ENCODE data around the gene PRSS56. TPM values are rescaled to one million over a fixed set of nuclear protein-coding genes. Genes with fewer than 3 reads are reported as not detected.
"Not testable (repeated sequence)": the region's sequence is repeated elsewhere in the genome, so short reads cannot be mapped to it uniquely, and the experiment has no call there.

Gene PRSS56
- polyA plus RNA-seq, 4 donors = not detected

- Histone ChIP-seq H3K36me3 (ENCODE audit: control insufficient read depth in 3 of 3, insufficient read depth in 2 of 3, low read depth in 1 of 3, low read length in 3 of 3) (peaks cover 22 to 51% (median 50%) of the 10 kb centered on the region in 3 donors), H3K27ac (ENCODE audit: low read depth in 1 of 3, low read length in 2 of 3) (no peak overlapping the region), H3K9me3 (ENCODE audit: control insufficient read depth in 2 of 2, insufficient read depth in 1 of 2, low read depth in 1 of 2, low read length in 1 of 2) (no peaks in the 10 kb centered on the region), H3K4me3 (ENCODE audit: low read depth in 1 of 3, low read length in 3 of 3) (no peak overlapping the region), H3K4me1 (ENCODE audit: control insufficient read depth in 3 of 3, insufficient read depth in 2 of 3, low read depth in 1 of 3, low read length in 2 of 3) (peaks cover 0 to 26% (median 0%) of the 10 kb centered on the region in 3 donors), H3K27me3 (ENCODE audit: control insufficient read depth in 3 of 3, insufficient read depth in 3 of 3, low read length in 3 of 3) (no peaks in the 10 kb centered on the region)
- FAIRE-seq (no peak), DNase-seq (no peak)
- WGBS, 3 donors = 95 to 99% (median 97%) methylated on average over 9 of the region's 9 CpGs
Observed at GRCh38 chr2:232569541-232569940, 49.4 kb downstream of the PRSS56 start.

GRCh38 chr2:232570481-232570880, 50.3 kb downstream of the PRSS56 start:
- H3K36me3 ChIP-seq (ENCODE audit: control insufficient read depth in 3 of 3, insufficient read depth in 2 of 3, low read depth in 1 of 3, low read length in 3 of 3) = peaks cover 22 to 44% (median 44%) of the 10 kb centered on the region in 3 donors
- H3K27me3 ChIP-seq (ENCODE audit: control insufficient read depth in 3 of 3, insufficient read depth in 3 of 3, low read length in 3 of 3); H3K9me3 ChIP-seq (ENCODE audit: control insufficient read depth in 2 of 2, insufficient read depth in 1 of 2, low read depth in 1 of 2, low read length in 1 of 2); FAIRE-seq; H3K27ac ChIP-seq (ENCODE audit: low read depth in 1 of 3, low read length in 2 of 3); DNase-seq; H3K4me3 ChIP-seq (ENCODE audit: low read depth in 1 of 3, low read length in 3 of 3): not testable (repeated sequence)
- 94 to 97% (median 95%) methylated on average over 6 of the region's 6 CpGs for WGBS, 3 donors
- peaks cover 0 to 34% (median 0%) of the 10 kb centered on the region in 3 donors for H3K4me1 ChIP-seq (ENCODE audit: control insufficient read depth in 3 of 3, insufficient read depth in 2 of 3, low read depth in 1 of 3, low read length in 2 of 3)

- Histone ChIP-seq H3K4me3 (ENCODE audit: low read depth in 1 of 3, low read length in 3 of 3) (no peak overlapping the region), H3K36me3 (ENCODE audit: control insufficient read depth in 3 of 3, insufficient read depth in 2 of 3, low read depth in 1 of 3, low read length in 3 of 3) (peaks cover 19 to 44% (median 39%) of the 10 kb centered on the region in 3 donors), H3K4me1 (ENCODE audit: control insufficient read depth in 3 of 3, insufficient read depth in 2 of 3, low read depth in 1 of 3, low read length in 2 of 3) (peaks cover 0 to 34% (median 0%) of the 10 kb centered on the region in 3 donors), H3K27me3 (ENCODE audit: control insufficient read depth in 3 of 3, insufficient read depth in 3 of 3, low read length in 3 of 3) (no peaks in the 10 kb centered on the region), H3K9me3 (ENCODE audit: control insufficient read depth in 2 of 2, insufficient read depth in 1 of 2, low read depth in 1 of 2, low read length in 1 of 2) (no peaks in the 10 kb centered on the region), H3K27ac (ENCODE audit: low read depth in 1 of 3, low read length in 2 of 3) (no peak overlapping the region)
- DNase-seq (no peak), FAIRE-seq (no peak)
- WGBS, 3 donors = 72 to 75% (median 75%) methylated on average over 7 of the region's 7 CpGs
Observed at GRCh38 chr2:232571026-232571474, 50.9 kb downstream of the PRSS56 start.

GRCh38 chr2:232573042-232573441, 52.9 kb downstream of the PRSS56 start:
- FAIRE-seq (no peak), DNase-seq (no peak)
- H3K36me3 ChIP-seq (ENCODE audit: control insufficient read depth in 3 of 3, insufficient read depth in 2 of 3, low read depth in 1 of 3, low read length in 3 of 3) = peaks cover 12 to 31% (median 30%) of the 10 kb centered on the region in 3 donors
- H3K4me3 ChIP-seq (ENCODE audit: low read depth in 1 of 3, low read length in 3 of 3) = no peak overlapping the region
- peak overlapping the region in 1 of 3 donors; percentile 81 for H3K27ac ChIP-seq (ENCODE audit: low read depth in 1 of 3, low read length in 2 of 3)
- H3K27me3 ChIP-seq (ENCODE audit: control insufficient read depth in 3 of 3, insufficient read depth in 3 of 3, low read length in 3 of 3) = no peaks in the 10 kb centered on the region
- peaks cover 0 to 46% (median 0%) of the 10 kb centered on the region in 3 donors for H3K4me1 ChIP-seq (ENCODE audit: control insufficient read depth in 3 of 3, insufficient read depth in 2 of 3, low read depth in 1 of 3, low read length in 2 of 3)
- H3K9me3 ChIP-seq (ENCODE audit: control insufficient read depth in 2 of 2, insufficient read depth in 1 of 2, low read depth in 1 of 2, low read length in 1 of 2) = no peaks in the 10 kb centered on the region

- Histone ChIP-seq H3K9me3 (ENCODE audit: control insufficient read depth in 2 of 2, insufficient read depth in 1 of 2, low read depth in 1 of 2, low read length in 1 of 2) (no peaks in the 10 kb centered on the region), H3K27ac (ENCODE audit: low read depth in 1 of 3, low read length in 2 of 3) (peak overlapping the region in 1 of 3 donors; percentile 81), H3K27me3 (ENCODE audit: control insufficient read depth in 3 of 3, insufficient read depth in 3 of 3, low read length in 3 of 3) (no peaks in the 10 kb centered on the region), H3K4me1 (ENCODE audit: control insufficient read depth in 3 of 3, insufficient read depth in 2 of 3, low read depth in 1 of 3, low read length in 2 of 3) (peaks cover 0 to 50% (median 0%) of the 10 kb centered on the region in 3 donors), H3K4me3 (ENCODE audit: low read depth in 1 of 3, low read length in 3 of 3) (no peak overlapping the region), H3K36me3 (ENCODE audit: control insufficient read depth in 3 of 3, insufficient read depth in 2 of 3, low read depth in 1 of 3, low read length in 3 of 3) (peaks cover 6 to 24% (median 22%) of the 10 kb centered on the region in 3 donors)
- DNase-seq (peak; percentile 29 to 68), FAIRE-seq (no peak)
- 88 to 92% (median 92%) methylated on average over 8 of the region's 8 CpGs for WGBS, 3 donors
Observed at GRCh38 chr2:232573771-232574435, 53.7 kb downstream of the PRSS56 start.

GRCh38 chr2:232574674-232575403, 54.7 kb downstream of the PRSS56 start:
- peaks cover 0 to 19% (median 17%) of the 10 kb centered on the region in 3 donors for H3K36me3 ChIP-seq (ENCODE audit: control insufficient read depth in 3 of 3, insufficient read depth in 2 of 3, low read depth in 1 of 3, low read length in 3 of 3)
- H3K4me1 ChIP-seq (ENCODE audit: control insufficient read depth in 3 of 3, insufficient read depth in 2 of 3, low read depth in 1 of 3, low read length in 2 of 3) = peaks cover 0 to 59% (median 0%) of the 10 kb centered on the region in 3 donors
- no peaks in the 10 kb centered on the region for H3K27me3 ChIP-seq (ENCODE audit: control insufficient read depth in 3 of 3, insufficient read depth in 3 of 3, low read length in 3 of 3)
- H3K9me3 ChIP-seq (ENCODE audit: control insufficient read depth in 2 of 2, insufficient read depth in 1 of 2, low read depth in 1 of 2, low read length in 1 of 2) = no peaks in the 10 kb centered on the region
- WGBS, 3 donors = 90 to 95% (median 91%) methylated on average over 5 of the region's 5 CpGs
- peak overlapping the region in 1 of 3 donors; percentile 81 for H3K27ac ChIP-seq (ENCODE audit: low read depth in 1 of 3, low read length in 2 of 3)
- no peak overlapping the region for H3K4me3 ChIP-seq (ENCODE audit: low read depth in 1 of 3, low read length in 3 of 3)
- FAIRE-seq (no peak), DNase-seq (peak in 1 of 2 donors; percentile 49)

Other genes with a start within 250 kb of the PRSS56 start
- gene ALPP, start 141.6 kb upstream of the PRSS56 start, polyA plus RNA-seq = under 1 TPM in 1 of 4 donors, not detected in 3; 0.01 TPM
- under 1 TPM in 1 of 4 donors, not detected in 3; 0.01 TPM for gene ALPG, start 113.5 kb upstream of the PRSS56 start, polyA plus RNA-seq
- 100 to 1,000 TPM in 2 of 4 donors, 10 to 100 TPM in 2; 37.7 to 261 (median 131) TPM for gene ALPI, start 64.2 kb upstream of the PRSS56 start, polyA plus RNA-seq
- 1 to 10 TPM in 1 of 4 donors, under 1 TPM in 1, not detected in 2; 0.38 to 1.7 TPM for gene ECEL1, start 32.6 kb upstream of the PRSS56 start, polyA plus RNA-seq
- gene CHRND, start 5.8 kb downstream of the PRSS56 start, polyA plus RNA-seq = under 1 TPM in 1 of 4 donors, not detected in 3; 0.53 TPM
- under 1 TPM in 1 of 4 donors, not detected in 3; 0.35 TPM for gene CHRNG, start 19.3 kb downstream of the PRSS56 start, polyA plus RNA-seq
- 1 to 10 TPM in 3 of 4 donors, under 1 TPM in 1; 0.54 to 6.6 (median 3.0) TPM for gene TIGD1, start 30.2 kb downstream of the PRSS56 start, polyA plus RNA-seq
- 100 to 1,000 TPM in 1 of 4 donors, 10 to 100 TPM in 3; 67.9 to 103 (median 88.4) TPM for gene EIF4E2, start 30.3 kb downstream of the PRSS56 start, polyA plus RNA-seq
- gene EFHD1, start 113.2 kb downstream of the PRSS56 start, polyA plus RNA-seq = 1 to 10 TPM in 3 of 4 donors, under 1 TPM in 1; 0.45 to 8.5 (median 4.1) TPM
- 10 to 100 TPM; 12.7 to 56.6 (median 19.9) TPM for gene GIGYF2, start 176.9 kb downstream of the PRSS56 start, polyA plus RNA-seq

Data from small intestine (tissue), 7 donors.